Measurements from ENCODE around the gene PDE1A.

DNA sequence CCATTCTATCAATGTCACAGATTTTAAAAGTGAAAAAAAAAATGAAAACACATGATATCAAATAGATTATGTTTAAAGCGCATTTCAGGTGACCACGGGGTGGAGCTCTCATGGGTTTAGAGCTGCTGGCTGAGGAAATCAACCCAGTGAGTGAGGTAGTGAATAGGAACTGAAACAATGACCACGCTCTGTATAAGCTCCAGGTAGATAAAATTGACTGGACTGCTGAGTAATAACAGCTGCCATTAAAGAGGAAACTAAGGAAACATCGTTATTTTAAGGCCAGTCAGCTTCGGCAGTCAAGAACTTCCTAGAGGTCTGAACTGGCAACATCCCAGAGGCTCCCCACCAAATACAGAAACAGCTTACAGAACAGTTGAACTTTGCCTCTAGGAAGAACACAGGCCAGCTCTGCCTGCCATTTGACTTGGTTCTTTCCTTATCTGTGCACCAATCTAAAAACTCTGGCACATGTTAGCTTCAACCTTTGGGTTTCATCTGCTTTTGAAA, 185.9 kb downstream of the PDE1A start:
- TF ChIP-seq, protein P1, sequence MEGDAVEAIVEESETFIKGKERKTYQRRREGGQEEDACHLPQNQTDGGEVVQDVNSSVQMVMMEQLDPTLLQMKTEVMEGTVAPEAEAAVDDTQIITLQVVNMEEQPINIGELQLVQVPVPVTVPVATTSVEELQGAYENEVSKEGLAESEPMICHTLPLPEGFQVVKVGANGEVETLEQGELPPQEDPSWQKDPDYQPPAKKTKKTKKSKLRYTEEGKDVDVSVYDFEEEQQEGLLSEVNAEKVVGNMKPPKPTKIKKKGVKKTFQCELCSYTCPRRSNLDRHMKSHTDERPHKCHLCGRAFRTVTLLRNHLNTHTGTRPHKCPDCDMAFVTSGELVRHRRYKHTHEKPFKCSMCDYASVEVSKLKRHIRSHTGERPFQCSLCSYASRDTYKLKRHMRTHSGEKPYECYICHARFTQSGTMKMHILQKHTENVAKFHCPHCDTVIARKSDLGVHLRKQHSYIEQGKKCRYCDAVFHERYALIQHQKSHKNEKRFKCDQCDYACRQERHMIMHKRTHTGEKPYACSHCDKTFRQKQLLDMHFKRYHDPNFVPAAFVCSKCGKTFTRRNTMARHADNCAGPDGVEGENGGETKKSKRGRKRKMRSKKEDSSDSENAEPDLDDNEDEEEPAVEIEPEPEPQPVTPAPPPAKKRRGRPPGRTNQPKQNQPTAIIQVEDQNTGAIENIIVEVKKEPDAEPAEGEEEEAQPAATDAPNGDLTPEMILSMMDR (IDR thresholded peaks at IDR 0.05): peak in 4 of 6 experiments; percentile 17 to 35 (median 26)
- no peak for TF ChIP-seq POLR2A (IDR thresholded peaks at IDR 0.05)

Data from adrenal gland (tissue), 5 donors.